ENCODE results near the gene NINJ1.

DNA sequence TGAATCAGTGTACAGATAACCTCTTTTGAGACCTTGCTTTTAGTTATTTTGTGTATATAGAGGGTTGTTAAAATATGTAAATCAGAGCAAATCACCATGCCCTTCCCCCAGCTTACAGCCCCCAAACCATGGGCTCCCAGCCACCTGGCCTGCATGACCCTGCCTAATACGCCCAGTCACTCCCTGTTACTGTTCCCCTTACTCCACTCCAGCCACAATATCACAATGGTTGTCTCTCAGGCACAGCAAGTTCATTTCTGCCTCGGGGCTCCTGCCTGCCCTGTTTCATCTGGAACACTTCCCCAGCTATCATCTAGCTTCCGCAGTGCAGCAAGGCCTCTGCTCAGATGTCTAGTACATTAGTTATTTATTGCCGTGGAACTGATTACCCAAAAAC, 43.0 kb downstream of the NINJ1 start:
- TF ChIP-seq, protein P1, sequence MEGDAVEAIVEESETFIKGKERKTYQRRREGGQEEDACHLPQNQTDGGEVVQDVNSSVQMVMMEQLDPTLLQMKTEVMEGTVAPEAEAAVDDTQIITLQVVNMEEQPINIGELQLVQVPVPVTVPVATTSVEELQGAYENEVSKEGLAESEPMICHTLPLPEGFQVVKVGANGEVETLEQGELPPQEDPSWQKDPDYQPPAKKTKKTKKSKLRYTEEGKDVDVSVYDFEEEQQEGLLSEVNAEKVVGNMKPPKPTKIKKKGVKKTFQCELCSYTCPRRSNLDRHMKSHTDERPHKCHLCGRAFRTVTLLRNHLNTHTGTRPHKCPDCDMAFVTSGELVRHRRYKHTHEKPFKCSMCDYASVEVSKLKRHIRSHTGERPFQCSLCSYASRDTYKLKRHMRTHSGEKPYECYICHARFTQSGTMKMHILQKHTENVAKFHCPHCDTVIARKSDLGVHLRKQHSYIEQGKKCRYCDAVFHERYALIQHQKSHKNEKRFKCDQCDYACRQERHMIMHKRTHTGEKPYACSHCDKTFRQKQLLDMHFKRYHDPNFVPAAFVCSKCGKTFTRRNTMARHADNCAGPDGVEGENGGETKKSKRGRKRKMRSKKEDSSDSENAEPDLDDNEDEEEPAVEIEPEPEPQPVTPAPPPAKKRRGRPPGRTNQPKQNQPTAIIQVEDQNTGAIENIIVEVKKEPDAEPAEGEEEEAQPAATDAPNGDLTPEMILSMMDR (IDR thresholded peaks at IDR 0.05) = no peak
- TF ChIP-seq POLR2A (IDR thresholded peaks at IDR 0.05) = no peak
